ENCODE measurements around the gene DGKA. TPM values are rescaled to one million over a fixed set of nuclear protein-coding genes. Genes with fewer than 3 reads are reported as not detected.
"Not testable (repeated sequence)": the region's sequence is repeated elsewhere in the genome, so short reads cannot be mapped to it uniquely, and the experiment has no call there.

Gene DGKA
- total RNA-seq, 1 donor from 2014 or later: 108 TPM

GRCh38 chr12:55922126-55922525 lies 8.8 kb upstream of the DGKA start:
- Histone ChIP-seq H4K20me1 (ENCODE audit: insufficient read depth, low read length) (peaks cover 5% of the 10 kb centered on the region), H3K4me2 (ENCODE audit: low read length) (no peak overlapping the region), H3K79me2 (ENCODE audit: insufficient read depth, low read length) (peaks cover 88% of the 10 kb centered on the region), H3K4me1 (ENCODE audit: insufficient read depth, low read length) (peaks cover 13% of the 10 kb centered on the region), H3K9ac (ENCODE audit: low read length) (no peak overlapping the region), H3K27me3 (ENCODE audit: insufficient read depth, low read length) (no peaks in the 10 kb centered on the region), H3K27ac (ENCODE audit: low read depth, low read length) (no peak overlapping the region), H3K4me3 (ENCODE audit: insufficient read depth, low read depth, low read length) (no peak overlapping the region), H2AFZ (ENCODE audit: low read depth, low read length) (no peak overlapping the region), H3K9me3 (ENCODE audit: insufficient read depth, low read depth, low read length) (no peaks in the 10 kb centered on the region), H3K36me3 (ENCODE audit: insufficient read depth, low read length) (peaks cover 5% of the 10 kb centered on the region)
- FAIRE-seq (no peak), DNase-seq (ENCODE audit: low read depth) (no peak)
- Mint-ChIP-seq H3K36me3 (ENCODE audit: low read depth, unreplicated experiment) (peaks cover 3% of the 10 kb centered on the region), H3K27ac (ENCODE audit: unreplicated experiment) (no peak overlapping the region), H3K9me3 (ENCODE audit: unreplicated experiment) (no peaks in the 10 kb centered on the region), H3K4me3 (ENCODE audit: unreplicated experiment) (no peak overlapping the region), H3K27me3 (ENCODE audit: low read depth, unreplicated experiment) (no peaks in the 10 kb centered on the region), H3K4me1 (ENCODE audit: low read depth, unreplicated experiment) (peaks cover 17% of the 10 kb centered on the region)
- TF ChIP-seq EZH2 (IDR thresholded peaks at IDR 0.05; ENCODE audit: insufficient read depth, low read length) (no peak), CTCF (IDR thresholded peaks at IDR 0.05; ENCODE audit: insufficient read depth, low read depth, low read length) (no peak)

GRCh38 chr12:55923648-55924047 lies 7.3 kb upstream of the DGKA start:
- not testable (repeated sequence) for H3K9ac ChIP-seq (ENCODE audit: low read length); H3K27ac ChIP-seq (ENCODE audit: low read depth, low read length); H3K9me3 Mint-ChIP-seq (ENCODE audit: unreplicated experiment); FAIRE-seq; H3K4me3 ChIP-seq (ENCODE audit: insufficient read depth, low read depth, low read length); H3K36me3 Mint-ChIP-seq (ENCODE audit: low read depth, unreplicated experiment); H2AFZ ChIP-seq (ENCODE audit: low read depth, low read length); H4K20me1 ChIP-seq (ENCODE audit: insufficient read depth, low read length); H3K4me3 Mint-ChIP-seq (ENCODE audit: unreplicated experiment); H3K36me3 ChIP-seq (ENCODE audit: insufficient read depth, low read length); DNase-seq (ENCODE audit: low read depth); H3K27me3 ChIP-seq (ENCODE audit: insufficient read depth, low read length); H3K9me3 ChIP-seq (ENCODE audit: insufficient read depth, low read depth, low read length); H3K27me3 Mint-ChIP-seq (ENCODE audit: low read depth, unreplicated experiment); H3K4me2 ChIP-seq (ENCODE audit: low read length); H3K27ac Mint-ChIP-seq (ENCODE audit: unreplicated experiment)
- Histone ChIP-seq H3K4me1 (ENCODE audit: insufficient read depth, low read length) (peaks cover 17% of the 10 kb centered on the region), H3K79me2 (ENCODE audit: insufficient read depth, low read length) (peaks cover 88% of the 10 kb centered on the region)
- peaks cover 20% of the 10 kb centered on the region for H3K4me1 Mint-ChIP-seq (ENCODE audit: low read depth, unreplicated experiment)

GRCh38 chr12:55925371-55925770 lies 5.6 kb upstream of the DGKA start:
- peaks cover 5% of the 10 kb centered on the region for H4K20me1 ChIP-seq (ENCODE audit: insufficient read depth, low read length)
- H3K9me3 ChIP-seq (ENCODE audit: insufficient read depth, low read depth, low read length): no peaks in the 10 kb centered on the region
- no peaks in the 10 kb centered on the region for H3K9me3 Mint-ChIP-seq (ENCODE audit: unreplicated experiment)
- H3K9ac ChIP-seq (ENCODE audit: low read length): peak overlapping the region; percentile 94
- no peak for DNase-seq (ENCODE audit: low read depth)
- H3K27me3 ChIP-seq (ENCODE audit: insufficient read depth, low read length): no peaks in the 10 kb centered on the region
- peaks cover 11% of the 10 kb centered on the region for H3K4me1 ChIP-seq (ENCODE audit: insufficient read depth, low read length)
- H3K4me3 ChIP-seq (ENCODE audit: insufficient read depth, low read depth, low read length): no peak overlapping the region
- TF ChIP-seq CTCF (IDR thresholded peaks at IDR 0.05; ENCODE audit: insufficient read depth, low read depth, low read length) (no peak), EZH2 (IDR thresholded peaks at IDR 0.05; ENCODE audit: insufficient read depth, low read length) (no peak)
- H3K4me2 ChIP-seq (ENCODE audit: low read length): peak overlapping the region; percentile 98
- no peak for FAIRE-seq
- peaks cover 25% of the 10 kb centered on the region for H3K4me1 Mint-ChIP-seq (ENCODE audit: low read depth, unreplicated experiment)
- H3K79me2 ChIP-seq (ENCODE audit: insufficient read depth, low read length): peaks cover 75% of the 10 kb centered on the region
- H3K36me3 ChIP-seq (ENCODE audit: insufficient read depth, low read length): peaks cover 5% of the 10 kb centered on the region
- H3K27ac ChIP-seq (ENCODE audit: low read depth, low read length): no peak overlapping the region
- peak overlapping the region; percentile 96 for H3K27ac Mint-ChIP-seq (ENCODE audit: unreplicated experiment)
- H3K36me3 Mint-ChIP-seq (ENCODE audit: low read depth, unreplicated experiment): peaks cover 3% of the 10 kb centered on the region
- H3K4me3 Mint-ChIP-seq (ENCODE audit: unreplicated experiment): peak overlapping the region; percentile 99
- H3K27me3 Mint-ChIP-seq (ENCODE audit: low read depth, unreplicated experiment): no peaks in the 10 kb centered on the region
- H2AFZ ChIP-seq (ENCODE audit: low read depth, low read length): no peak overlapping the region
